H1 (cell line): ENCODE results near the gene ZNF280B. TPM values are rescaled to one million over a fixed set of nuclear protein-coding genes. Genes with fewer than 3 reads are reported as not detected.

ENCODE experiments used
- CTCF ChIA-PET: fragments of 300-600 bp; sonication (Branson Sonifier 250); formaldehyde crosslinking; loops from one replicate; lab custom pipeline; 2021; ENCODE audit not compliant: partially characterized antibody; lab: Charles Lee
- POLR2A ChIA-PET: fragments of 300-600 bp; sonication (Branson Sonifier 250); formaldehyde crosslinking; loops from one replicate; lab custom pipeline; 2021; ENCODE audit warnings: inconsistent platforms; ENCODE audit not compliant: partially characterized antibody; lab: Charles Lee
- DNase-seq, 2 experiments: peaks; one replicate each; pipeline versions ENCODE4 v3.0.0 to v3.0.0-alpha.2; 2010 to 2022; ENCODE audit warnings: low spot score in 2 of 2, low read depth in 1 of 2, mixed read lengths in 1 of 2
- FAIRE-seq: peaks from 2 replicates; lab custom pipeline; 2011; peaks lifted over from hg19 to GRCh38; lab: Jason Lieb, UNC
- H2AFZ ChIP-seq: 2 replicates; pipeline ENCODE4 v1.8.1; 2012; ENCODE audit warnings: low read length, inconsistent platforms
- H2AK5ac ChIP-seq: 2 replicates; pipeline ENCODE4 v1.6.1; 2013; ENCODE audit warnings: low read depth, low read length
- H2BK120ac ChIP-seq: replicated peaks from 2 replicates; pipeline ENCODE3; 2013; ENCODE audit warnings: low read depth, low read length, inconsistent platforms
- H2BK12ac ChIP-seq: 2 replicates; pipeline ENCODE4 v1.6.1; 2013; ENCODE audit warnings: low read depth, low read length
- H2BK15ac ChIP-seq: 2 replicates; pipeline ENCODE4 v1.6.1; 2013; ENCODE audit warnings: low read length
- H2BK20ac ChIP-seq: 2 replicates; pipeline ENCODE4 v1.6.1; 2013; ENCODE audit warnings: low read length
- H2BK5ac ChIP-seq: 2 replicates; pipeline ENCODE4 v1.6.1; 2013; ENCODE audit warnings: low read depth, low read length
- H3K14ac ChIP-seq: 2 replicates; pipeline ENCODE4 v1.6.1; 2013; ENCODE audit warnings: inconsistent platforms; ENCODE audit not compliant: insufficient read length
- H3K18ac ChIP-seq: 2 replicates; pipeline ENCODE4 v1.6.1; 2013; ENCODE audit warnings: low read length; ENCODE audit errors: extremely low read depth
- H3K23ac ChIP-seq: 2 replicates; pipeline ENCODE4 v1.6.1; 2013; ENCODE audit warnings: inconsistent platforms; ENCODE audit not compliant: insufficient read length
- H3K23me2 ChIP-seq: 2 replicates; pipeline ENCODE4 v1.6.1; 2013; ENCODE audit warnings: low read depth, low read length
- H3K27ac ChIP-seq: 2 replicates; pipeline ENCODE4 v1.6.1; 2011; ENCODE audit warnings: low read depth, low read length, inconsistent platforms
- H3K27me3 ChIP-seq, 4 experiments: replicated peaks in 1 of 4; 1 replicate in 1 of 4; 2 replicates in 3 of 4; pipeline versions ENCODE4 v1.6.1 to v1.8.1; 2011 to 2013; ENCODE audit warnings: low read length in 3 of 4, mild to moderate bottlenecking in 3 of 4, inconsistent platforms in 2 of 4, mixed read lengths in 2 of 4, moderate library complexity in 1 of 4; ENCODE audit not compliant: control insufficient read depth in 3 of 4, insufficient read depth in 3 of 4; ENCODE audit errors: extremely low read depth in 1 of 4
- H3K36me3 ChIP-seq, 4 experiments: 2 replicates each; pipeline versions ENCODE4 v1.6.1 to v1.8.1; 2011 to 2013; ENCODE audit warnings: mild to moderate bottlenecking in 4 of 4, low read length in 3 of 4, moderate library complexity in 2 of 4, control low read depth in 1 of 4, inconsistent platforms in 1 of 4; ENCODE audit not compliant: insufficient read depth in 4 of 4, control insufficient read depth in 2 of 4
- H3K4ac ChIP-seq: replicated peaks from 2 replicates; pipeline ENCODE3; 2013; ENCODE audit warnings: low read length, low read depth, mixed read lengths, inconsistent platforms; ENCODE audit not compliant: insufficient read length
- H3K4me1 ChIP-seq, 4 experiments: replicated peaks in 1 of 4; 1 replicate in 1 of 4; 2 replicates in 3 of 4; pipeline versions ENCODE4 v1.6.1 to v1.8.1; 2011 to 2013; ENCODE audit warnings: low read length in 3 of 4, inconsistent platforms in 2 of 4, mixed read lengths in 1 of 4; ENCODE audit not compliant: insufficient read depth in 4 of 4, control insufficient read depth in 3 of 4
- H3K4me2 ChIP-seq, 2 experiments: 2 replicates each; pipeline versions ENCODE4 v1.6.1 to v1.8.1; 2011 to 2013; ENCODE audit warnings: low read depth in 2 of 2, low read length in 2 of 2, control low read depth in 1 of 2, inconsistent platforms in 1 of 2, mild to moderate bottlenecking in 1 of 2; ENCODE audit not compliant: insufficient read depth in 1 of 2
- H3K4me3 ChIP-seq, 4 experiments: fragments of 200-600, 300-600 bp in 1 of 4; sonication (generic), shearing (Covaris generic), sonication (Bioruptor Twin) in 1 of 4; 2 replicates each; pipeline versions ENCODE4 v1.5.1 to v1.8.1; 2011 to 2016; ENCODE audit warnings: low read length in 4 of 4, low read depth in 3 of 4, control low read depth in 2 of 4, inconsistent platforms in 2 of 4, mild to moderate bottlenecking in 2 of 4, mixed read lengths in 1 of 4, moderate library complexity in 1 of 4; ENCODE audit not compliant: insufficient read depth in 2 of 4; ENCODE audit errors: extremely low read depth in 1 of 4
- H3K56ac ChIP-seq: replicated peaks from 2 replicates; pipeline ENCODE3; 2013; ENCODE audit warnings: low read depth, mild to moderate bottlenecking, mixed read lengths, low read length, inconsistent platforms; ENCODE audit not compliant: insufficient read length
- H3K79me1 ChIP-seq: 2 replicates; pipeline ENCODE4 v1.6.1; 2013; ENCODE audit warnings: low read depth, low read length, control low read depth
- H3K79me2 ChIP-seq, 2 experiments: 2 replicates each; pipeline versions ENCODE4 v1.6.1 to v1.8.1; 2012 to 2013; ENCODE audit warnings: low read length in 2 of 2, mild to moderate bottlenecking in 2 of 2, inconsistent platforms in 1 of 2; ENCODE audit not compliant: insufficient read depth in 2 of 2, control insufficient read depth in 1 of 2
- H3K9ac ChIP-seq, 4 experiments: replicated peaks in 1 of 4; 1 replicate in 1 of 4; 2 replicates in 3 of 4; pipeline versions ENCODE4 v1.6.1 to v1.8.1; 2011 to 2013; ENCODE audit warnings: low read depth in 3 of 4, low read length in 3 of 4, control low read depth in 2 of 4, mild to moderate bottlenecking in 2 of 4, moderate library complexity in 2 of 4, inconsistent platforms in 1 of 4; ENCODE audit errors: extremely low read depth in 1 of 4
- H3K9me3 ChIP-seq, 2 experiments: 2 replicates each; pipeline versions ENCODE4 v1.6.1 to v1.8.1; 2012 to 2013; ENCODE audit warnings: mild to moderate bottlenecking in 2 of 2, moderate library complexity in 2 of 2, control low read depth in 1 of 2, inconsistent platforms in 1 of 2, low read depth in 1 of 2, low read length in 1 of 2, mixed read lengths in 1 of 2; ENCODE audit not compliant: insufficient read depth in 2 of 2
- H4K20me1 ChIP-seq, 2 experiments: replicated peaks in 1 of 2; 2 replicates each; pipeline versions ENCODE3 to v1.8.1; 2011 to 2013; ENCODE audit warnings: inconsistent platforms in 2 of 2, low read length in 2 of 2, mild to moderate bottlenecking in 1 of 2; ENCODE audit not compliant: insufficient read depth in 2 of 2, control insufficient read depth in 1 of 2
- H4K5ac ChIP-seq: 2 replicates; pipeline ENCODE4 v1.6.1; 2013; ENCODE audit warnings: low read length, low read depth, mixed read lengths, inconsistent platforms; ENCODE audit not compliant: insufficient read length
- H4K8ac ChIP-seq: 2 replicates; pipeline ENCODE4 v1.8.0; 2013; ENCODE audit warnings: mild to moderate bottlenecking, moderate library complexity, low read length, inconsistent platforms; ENCODE audit not compliant: insufficient read depth; ENCODE audit errors: extremely low read depth
- H4K91ac ChIP-seq: replicated peaks from 2 replicates; pipeline ENCODE3; 2013; ENCODE audit warnings: low read length, mixed read lengths, inconsistent platforms; ENCODE audit not compliant: insufficient read length
- BCL11A ChIP-seq, 2 experiments: IDR thresholded peaks; one replicate each; pipeline ENCODE4 v1.6.1; 2011; ENCODE audit warnings: low read depth in 2 of 2, low read length in 2 of 2, mild to moderate bottlenecking in 2 of 2
- CREB1 ChIP-seq: IDR thresholded peaks from 2 replicates; pipeline ENCODE4 v1.6.1; 2012; ENCODE audit warnings: inconsistent platforms
- EZH2 ChIP-seq: fragments of 200-600 bp; sonication (generic); IDR thresholded peaks from 2 replicates; pipeline ENCODE4 v1.7.1; 2012; ENCODE audit warnings: low read depth, mild to moderate bottlenecking, moderate library complexity, low read length, inconsistent platforms; ENCODE audit not compliant: severe bottlenecking
- HDAC6 ChIP-seq: IDR thresholded peaks from one replicate; pipeline ENCODE4 v1.7.1; 2012; ENCODE audit warnings: low read depth, mild to moderate bottlenecking, inconsistent platforms, low read length, moderate library complexity
- KDM1A ChIP-seq: fragments of 200-600, 300-600 bp; sonication (generic); IDR thresholded peaks from 2 replicates; pipeline ENCODE4 v1.7.1; 2016; ENCODE audit warnings: mild to moderate bottlenecking, low read length, borderline replicate concordance
- KDM5A ChIP-seq: fragments of 200-600 bp; IDR thresholded peaks from 2 replicates; pipeline ENCODE4 v1.7.1; 2012; ENCODE audit warnings: mild to moderate bottlenecking, low read length, inconsistent platforms, mixed read lengths
- POU5F1 ChIP-seq: IDR thresholded peaks from 2 replicates; pipeline ENCODE4 v1.6.1; 2011; ENCODE audit warnings: low read depth, mild to moderate bottlenecking, low read length, moderate library complexity
- SP1 ChIP-seq: IDR thresholded peaks from 2 replicates; pipeline ENCODE4 v1.6.1; 2011; ENCODE audit warnings: low read depth, low read length
- SP4 ChIP-seq: IDR thresholded peaks from 2 replicates; pipeline ENCODE4 v1.6.1; 2012; ENCODE audit warnings: low read length, inconsistent platforms
- TBP ChIP-seq: IDR thresholded peaks from 2 replicates; pipeline ENCODE4 v1.6.1; 2011; ENCODE audit warnings: low read depth, low read length, improper control_type of control experiment
- WGBS, 2 experiments: shearing (Covaris generic) in 1 of 2; methylation state at CpG; one replicate each; pipeline versions ENCODE4 v1.1.6 to v1.1.7; 2013 to 2015; ENCODE audit warnings: low lambda C conversion rate in 2 of 2, mixed read lengths in 2 of 2, inconsistent platforms in 1 of 2, low coverage in 1 of 2, missing lambda C conversion rate in 1 of 2; ENCODE audit not compliant: insufficient replicate concordance in 2 of 2, insufficient coverage in 1 of 2, insufficient read length in 1 of 2; ENCODE audit errors: extremely low coverage in 1 of 2, missing lambda C conversion rate in 1 of 2; 5-methylcytosine and 5-hydroxymethylcytosine counted together
- polyA plus RNA-seq, 7 experiments: library from polyadenylated mRNA; depleted of rRNA in 3 of 7; stranded (reverse) in 5 of 7; unstranded in 2 of 7; fragments of >200 nt in 5 of 7; fragments of 200-250 nt in 2 of 7; gene quantifications; 1 replicate in 5 of 7; 2 replicates in 1 of 7; 4 replicates in 1 of 7; pipeline versions ENCODE4 v1.2.1 to v1.2.3, GENCODE V29; 2011 to 2013; ENCODE audit warnings: missing spikeins in 2 of 7, mixed read lengths in 2 of 7
- total RNA-seq: library from RNA; stranded (reverse); fragmentation: NEBNext Ultra II Directional; extraction: Animal tissue kit (Norgen Biotek cat#: 25700); gene quantifications from 2 replicates; pipeline ENCODE4 v1.2.1, GENCODE V29; 2021
- TF ChIP-seq, protein P1 (sequence below): IDR thresholded peaks from 2 replicates; pipeline ENCODE4 v1.6.1; 2012; ENCODE audit warnings: inconsistent platforms

Gene ZNF280B
- total and polyA plus RNA-seq, 2 of the 8 experiments (the other 6 are each of a cell fraction or from before 2014, with no cell fraction given): 4.8 to 11.7 TPM

DNA sequence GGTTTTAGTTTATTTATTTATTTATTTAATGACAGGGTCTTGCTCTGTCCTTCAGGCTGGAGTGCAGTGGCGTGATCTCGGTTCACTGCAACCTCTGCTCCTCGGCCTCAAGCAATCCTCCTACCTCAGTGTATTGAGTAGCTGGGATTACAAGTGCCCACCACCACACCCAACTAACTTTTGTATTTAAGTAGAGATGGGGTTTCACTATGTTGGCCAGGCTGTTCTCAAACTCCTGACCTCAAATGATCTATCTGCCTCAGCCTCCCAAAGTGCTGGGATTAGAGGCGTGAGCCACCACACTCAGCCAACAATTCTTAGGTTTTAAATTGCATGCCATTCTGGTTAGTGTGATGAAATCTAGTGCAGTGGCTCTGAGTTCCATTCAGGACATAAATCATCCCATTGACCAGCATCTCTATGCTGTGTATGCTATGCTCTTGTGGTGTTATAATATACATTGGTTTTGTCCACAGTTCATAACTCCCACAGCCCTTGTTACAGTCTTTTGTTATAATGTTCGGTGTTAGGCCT lies 28.5 kb downstream of the ZNF280B start:
- Histone ChIP-seq H3K79me1 (no peaks in the 10 kb centered on the region), H3K9ac (no peak overlapping the region), H2BK120ac (no peak overlapping the region), H3K23ac (no peak overlapping the region), H3K14ac (no peak overlapping the region), H3K27ac (no peak overlapping the region), H4K20me1 (no peaks in the 10 kb centered on the region), H3K4ac (no peak overlapping the region), H3K4me3 (no peak overlapping the region), H3K4me2 (no peak overlapping the region), H4K91ac (no peak overlapping the region), H3K27me3 (peaks cover 0 to 26% (median 5%) of the 10 kb centered on the region in 4 experiments; a peak in 4 of 7 replicates), H3K56ac (no peak overlapping the region), H4K8ac (no peak overlapping the region), H2AK5ac (no peak overlapping the region), H3K9me3 (no peaks in the 10 kb centered on the region), H4K5ac (no peak overlapping the region), H3K18ac (no peak overlapping the region), H3K4me1 (no peaks in the 10 kb centered on the region), H3K23me2 (no peaks in the 10 kb centered on the region), H2BK5ac (no peak overlapping the region), H2BK20ac (no peak overlapping the region), H3K36me3 (no peaks in the 10 kb centered on the region), H3K79me2 (no peaks in the 10 kb centered on the region), H2BK15ac (no peak overlapping the region), H2BK12ac (no peak overlapping the region), H2AFZ (no peak overlapping the region)
- ChIA-PET POLR2A (no interaction called here), CTCF (interaction anchor here (0.8 to 7.9 kb wide), 5 partner anchors 14 to 476 kb away, joined by 3 to 45 read pairs (median 4); no protein-coding TSS in a partner anchor)
- WGBS, 2 experiments: 91% methylated on average over 5 of the region's 5 CpGs; no CpG with 5 or more reads in 1 of the 2 experiments
- FAIRE-seq: no peak
- no peak for TF ChIP-seq SP1
- TF ChIP-seq SP4: no peak
- no peak for TF ChIP-seq HDAC6
- no peak for TF ChIP-seq CREB1
- TF ChIP-seq TBP: no peak
- TF ChIP-seq EZH2: no peak
- TF ChIP-seq BCL11A (IDR thresholded peaks at IDR 0.05; ENCODE audit: low read depth in 2 of 2, low read length in 2 of 2): no peak
- TF ChIP-seq POU5F1: no peak
- TF ChIP-seq KDM5A: no peak
- TF ChIP-seq, protein P1, sequence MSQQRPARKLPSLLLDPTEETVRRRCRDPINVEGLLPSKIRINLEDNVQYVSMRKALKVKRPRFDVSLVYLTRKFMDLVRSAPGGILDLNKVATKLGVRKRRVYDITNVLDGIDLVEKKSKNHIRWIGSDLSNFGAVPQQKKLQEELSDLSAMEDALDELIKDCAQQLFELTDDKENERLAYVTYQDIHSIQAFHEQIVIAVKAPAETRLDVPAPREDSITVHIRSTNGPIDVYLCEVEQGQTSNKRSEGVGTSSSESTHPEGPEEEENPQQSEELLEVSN: no peak
- no peak for TF ChIP-seq KDM1A
- no peak for DNase-seq
